ENCODE data around the gene ZNF343. TPM values are rescaled to one million over a fixed set of nuclear protein-coding genes. Genes with fewer than 3 reads are reported as not detected.

The ZNF343 gene
- total RNA-seq, 1 experiment from 2014 or later: 13.4 TPM

GRCh38 chr20:2509468-2509781 is 710 bp upstream of the ZNF343 start:
- no TSS peak for BruUV-seq (replicated peaks)
- POLR2A ChIA-PET: no interaction called here

GRCh38 chr20:2507875-2508630 is 662 bp downstream of the ZNF343 start:
- intact Hi-C loops (cut with micrococcal nuclease; ENCODE audit: unreplicated experiment) (no loop called here), in situ Hi-C loops (cut with HindIII; ENCODE audit: low pct_unique_long_range_greater_than_20kb, low sequenced_read_pairs) (no loop called here)
- ATAC-seq: peak; percentile 30
- Histone ChIP-seq H3K27me3 (ENCODE audit: control insufficient read depth, insufficient read depth, low read length) (no peaks in the 10 kb centered on the region; the same call in 1 of the 2 replicates), H3K9me3 (ENCODE audit: control insufficient read depth, insufficient read depth, low read depth, low read length) (no peaks in the 10 kb centered on the region), H3K4me3 (ENCODE audit: low read depth in 2 of 2, low read length in 2 of 2) (peak overlapping the region; percentile 73 to 96), H3K36me3 (ENCODE audit: control insufficient read depth, insufficient read depth, low read length) (peaks cover 4% of the 10 kb centered on the region; the same call in 1 of the 2 replicates), H3K4me1 (ENCODE audit: control insufficient read depth, insufficient read depth, low read length) (peaks cover 7% of the 10 kb centered on the region), H3K27ac (ENCODE audit: low read length) (peak overlapping the region; percentile 97)
- TF ChIP-seq CTCF (IDR thresholded peaks at IDR 0.05) (no peak), POLR2AphosphoS5 (IDR thresholded peaks at IDR 0.05; ENCODE audit: low read depth, low read length) (no peak), REST (IDR thresholded peaks at IDR 0.05; ENCODE audit: insufficient read depth in 1 of 2, low read depth in 2 of 2, low read length in 1 of 2) (no peak), TCF7L2 (IDR thresholded peaks at IDR 0.05; ENCODE audit: low read depth, low read length) (no peak), SIN3A (IDR thresholded peaks at IDR 0.05; ENCODE audit: borderline replicate concordance, insufficient read depth, low read depth, low read length) (no peak)
- DNase-seq (ENCODE audit: low read depth, low spot score): no peak
- BruUV-seq (replicated peaks): TSS peak; percentile 72
- CTCF ChIA-PET: no interaction called here
- POLR2A ChIA-PET: no interaction called here

More at GRCh38 chr20:2509468-2509781, 710 bp upstream of the ZNF343 start:
- H3K27ac ChIP-seq (ENCODE audit: low read length): peak overlapping the region; percentile 97
- CTCF ChIA-PET: interaction anchor here (1.5 kb wide), 1 partner anchor 12 kb away, joined by 4 read pairs; no protein-coding TSS in a partner anchor
- in situ Hi-C loops (cut with HindIII; ENCODE audit: low pct_unique_long_range_greater_than_20kb, low sequenced_read_pairs): no loop called here
- peaks cover 4% of the 10 kb centered on the region; the same call in 1 of the 2 replicates for H3K36me3 ChIP-seq (ENCODE audit: control insufficient read depth, insufficient read depth, low read length)
- no peak for DNase-seq (ENCODE audit: low read depth, low spot score)
- intact Hi-C loops (cut with micrococcal nuclease; ENCODE audit: unreplicated experiment): no loop called here
- H3K4me3 ChIP-seq (ENCODE audit: low read depth in 2 of 2, low read length in 2 of 2): peak overlapping the region; percentile 73 to 96
- no peak for TF ChIP-seq SIN3A (IDR thresholded peaks at IDR 0.05; ENCODE audit: borderline replicate concordance, insufficient read depth, low read depth, low read length)
- TF ChIP-seq REST (IDR thresholded peaks at IDR 0.05; ENCODE audit: insufficient read depth in 1 of 2, low read depth in 2 of 2, low read length in 1 of 2): no peak
- TF ChIP-seq CTCF (IDR thresholded peaks at IDR 0.05): no peak
- no peak for TF ChIP-seq POLR2AphosphoS5 (IDR thresholded peaks at IDR 0.05; ENCODE audit: low read depth, low read length)
- no peak for TF ChIP-seq TCF7L2 (IDR thresholded peaks at IDR 0.05; ENCODE audit: low read depth, low read length)
- H3K4me1 ChIP-seq (ENCODE audit: control insufficient read depth, insufficient read depth, low read length): peaks cover 7% of the 10 kb centered on the region
- H3K9me3 ChIP-seq (ENCODE audit: control insufficient read depth, insufficient read depth, low read depth, low read length): no peaks in the 10 kb centered on the region
- no peak for ATAC-seq
- H3K27me3 ChIP-seq (ENCODE audit: control insufficient read depth, insufficient read depth, low read length): no peaks in the 10 kb centered on the region; the same call in 1 of the 2 replicates
